Spinal cord (tissue), 10 donors: ENCODE results near the gene CUL1. TPM values are rescaled to one million over a fixed set of nuclear protein-coding genes. Genes with fewer than 3 reads are reported as not detected.

Experiments used
- DNase-seq, 6 donors: peaks; one replicate each; pipeline versions ENCODE4 v3.0.0 to v3.0.0-alpha.2; 2013 to 2015; ENCODE audit warnings: low spot score in 6 of 6, low read depth in 4 of 6
- H3K27ac ChIP-seq: one replicate; pipeline ENCODE4 v1.5.1; 2013; ENCODE audit warnings: low read depth, low read length, control low read depth
- H3K27me3 ChIP-seq: one replicate; pipeline ENCODE4 v1.6.1; 2013; ENCODE audit warnings: low read length; ENCODE audit not compliant: control insufficient read depth, insufficient read depth
- H3K36me3 ChIP-seq: one replicate; pipeline ENCODE4 v1.6.1; 2013; ENCODE audit warnings: low read length; ENCODE audit not compliant: control insufficient read depth, insufficient read depth
- H3K4me1 ChIP-seq: one replicate; pipeline ENCODE4 v1.6.1; 2013; ENCODE audit warnings: low read length; ENCODE audit not compliant: control insufficient read depth, insufficient read depth
- H3K4me3 ChIP-seq: one replicate; pipeline ENCODE4 v1.5.1; 2013; ENCODE audit warnings: low read depth, low read length, control low read depth
- H3K9me3 ChIP-seq: one replicate; pipeline ENCODE4 v1.6.1; 2013; ENCODE audit warnings: low read length; ENCODE audit not compliant: control insufficient read depth, insufficient read depth
- WGBS: methylation state at CpG from one replicate; pipeline ENCODE4 v1.1.5; 2013; ENCODE audit warnings: missing lambda C conversion rate; ENCODE audit not compliant: insufficient coverage; 5-methylcytosine and 5-hydroxymethylcytosine counted together
- polyA plus RNA-seq, 2 donors: library from polyadenylated mRNA; unstranded; fragments of 120-200 nt; gene quantifications; one replicate each; pipeline ENCODE4 v1.2.1, GENCODE V29; 2013; ENCODE audit not compliant: insufficient read length in 2 of 2
- small RNA-seq: library from RNA; depleted of rRNA; stranded (forward); fragments of <200 nt; gene quantifications from one replicate; pipeline ENCODE3, GENCODE V24; 2014; ENCODE audit warnings: low replicate concordance
- total RNA-seq, 2 donors: library from RNA; depleted of rRNA in 1 of 2; stranded (reverse); fragments of 120-200 nt in 1 of 2; fragments of >200 nt in 1 of 2; gene quantifications; one replicate each; pipeline versions ENCODE4 v1.2.3 to v1.2.4, GENCODE V29; 2013 to 2014
- donor health status: healthy.

Gene CUL1
- total and polyA plus RNA-seq, 4 donors = 48.4 to 61.4 (median 53.1) TPM

- Histone ChIP-seq H3K27me3 (no peaks in the 10 kb centered on the region), H3K27ac (no peak overlapping the region), H3K4me3 (no peak overlapping the region), H3K4me1 (peaks cover 4% of the 10 kb centered on the region), H3K9me3 (no peaks in the 10 kb centered on the region), H3K36me3 (no peaks in the 10 kb centered on the region)
- no peak for DNase-seq
- WGBS = 69% methylated on average over 5 of the region's 9 CpGs
These were observed 149.4 kb downstream of the CUL1 start for GRCh38 chr7:148847815-148848734.

- no peaks in the 10 kb centered on the region for H3K36me3 ChIP-seq
- WGBS = 37% methylated on average over 3 of the region's 7 CpGs
- no peak for DNase-seq
- no peak overlapping the region for H3K4me3 ChIP-seq
- no peaks in the 10 kb centered on the region for H3K27me3 ChIP-seq
- H3K4me1 ChIP-seq = peaks cover 4% of the 10 kb centered on the region
- H3K27ac ChIP-seq = no peak overlapping the region
- no peaks in the 10 kb centered on the region for H3K9me3 ChIP-seq
These were observed 150.8 kb downstream of the CUL1 start for GRCh38 chr7:148849393-148850098.

- DNase-seq = no peak
- Histone ChIP-seq H3K27ac (no peak overlapping the region), H3K27me3 (no peaks in the 10 kb centered on the region), H3K4me1 (peaks cover 4% of the 10 kb centered on the region), H3K9me3 (no peaks in the 10 kb centered on the region), H3K4me3 (no peak overlapping the region), H3K36me3 (no peaks in the 10 kb centered on the region)
- no CpG with 5 or more reads among the region's 5 CpGs for WGBS
These were observed 151.9 kb downstream of the CUL1 start for GRCh38 chr7:148850564-148850963.

Small RNA genes lying within 50 kb of the gene (small RNA-seq; reads per million reads assigned to genes)
- gene RNU7-20P = not detected

Other genes starting within 250 kb of the CUL1 start
- not detected for gene C7orf33, start 108.1 kb upstream of the CUL1 start, total RNA-seq
- gene C7orf33, start 108.1 kb upstream of the CUL1 start, polyA plus RNA-seq = not detected
- gene EZH2, start 185.4 kb downstream of the CUL1 start, total RNA-seq = 10 to 100 TPM; 17.2 to 17.4 TPM
- 10 to 100 TPM; 27.0 to 34.2 TPM for gene EZH2, start 185.4 kb downstream of the CUL1 start, polyA plus RNA-seq